H9 (cell line): ENCODE data around the gene TOMM5. TPM values are rescaled to one million over a fixed set of nuclear protein-coding genes. Genes with fewer than 3 reads are reported as not detected.

Experiments used
- DNase-seq: peaks from one replicate; pipeline ENCODE4 v3.0.0-alpha.2; 2017
- H2AFZ ChIP-seq: one replicate; pipeline ENCODE4 v1.6.1; 2013; ENCODE audit warnings: mild to moderate bottlenecking, low read length, control low read depth, moderate library complexity
- H2AK5ac ChIP-seq: 2 replicates; pipeline ENCODE4 v1.6.1; 2013; ENCODE audit warnings: low read length, control low read depth, mixed read lengths; ENCODE audit not compliant: insufficient read length
- H2BK120ac ChIP-seq: one replicate; pipeline ENCODE4 v1.6.1; 2013; ENCODE audit warnings: low read depth, mild to moderate bottlenecking, low read length, control low read depth, inconsistent platforms; ENCODE audit not compliant: poor library complexity, severe bottlenecking
- H2BK12ac ChIP-seq: 2 replicates; pipeline ENCODE4 v1.6.1; 2013; ENCODE audit warnings: low read length, control low read depth, mixed read lengths, low read depth; ENCODE audit not compliant: insufficient read length
- H2BK15ac ChIP-seq: 2 replicates; pipeline ENCODE4 v1.6.1; 2013; ENCODE audit warnings: low read depth, low read length, control low read depth
- H2BK20ac ChIP-seq: one replicate; pipeline ENCODE4 v1.6.1; 2013; ENCODE audit warnings: low read depth, mild to moderate bottlenecking, low read length, control low read depth, inconsistent platforms; ENCODE audit not compliant: poor library complexity, severe bottlenecking
- H2BK5ac ChIP-seq: 2 replicates; pipeline ENCODE4 v1.6.1; 2013; ENCODE audit warnings: low read length, control low read depth, mixed read lengths; ENCODE audit not compliant: insufficient read length
- H3K14ac ChIP-seq: 2 replicates; pipeline ENCODE4 v1.6.1; 2013; ENCODE audit warnings: low read length, control low read depth; ENCODE audit not compliant: insufficient read depth
- H3K18ac ChIP-seq: 2 replicates; pipeline ENCODE4 v1.6.1; 2013; ENCODE audit warnings: low read depth, mild to moderate bottlenecking, mixed read lengths, low read length, control low read depth; ENCODE audit not compliant: insufficient read length
- H3K23ac ChIP-seq: 2 replicates; pipeline ENCODE4 v1.6.1; 2013; ENCODE audit warnings: low read length, control low read depth, mixed read lengths, low read depth; ENCODE audit not compliant: insufficient read length
- H3K23me2 ChIP-seq: 2 replicates; pipeline ENCODE4 v1.6.1; 2013; ENCODE audit warnings: low read depth, mild to moderate bottlenecking, mixed read lengths, low read length, control low read depth; ENCODE audit not compliant: insufficient read length, poor library complexity, severe bottlenecking
- H3K27ac ChIP-seq: 2 replicates; pipeline ENCODE4 v1.5.1; 2013; ENCODE audit warnings: low read length, control low read depth, mixed read lengths, low read depth; ENCODE audit not compliant: insufficient read length
- H3K27me3 ChIP-seq: 2 replicates; pipeline ENCODE4 v1.6.1; 2013; ENCODE audit warnings: low read length, control low read depth, inconsistent platforms; ENCODE audit not compliant: insufficient read depth
- H3K4ac ChIP-seq: 2 replicates; pipeline ENCODE4 v1.6.1; 2013; ENCODE audit warnings: low read depth, mild to moderate bottlenecking, control low read depth, inconsistent platforms, low read length, moderate library complexity
- H3K4me1 ChIP-seq: 2 replicates; pipeline ENCODE4 v1.6.1; 2013; ENCODE audit warnings: low read length, control low read depth, inconsistent platforms; ENCODE audit not compliant: insufficient read depth
- H3K4me2 ChIP-seq: 2 replicates; pipeline ENCODE4 v1.6.1; 2013; ENCODE audit warnings: low read length, control low read depth, mixed read lengths; ENCODE audit not compliant: insufficient read length, insufficient read depth
- H3K56ac ChIP-seq: 2 replicates; pipeline ENCODE4 v1.6.1; 2013; ENCODE audit warnings: low read depth, mild to moderate bottlenecking, mixed read lengths, low read length, control low read depth; ENCODE audit not compliant: insufficient read length
- H3K79me1 ChIP-seq: 2 replicates; pipeline ENCODE4 v1.6.1; 2013; ENCODE audit warnings: low read depth, mild to moderate bottlenecking, moderate library complexity, low read length, control low read depth, inconsistent platforms; ENCODE audit not compliant: insufficient read depth, poor library complexity, severe bottlenecking
- H3K79me2 ChIP-seq: 2 replicates; pipeline ENCODE4 v1.6.1; 2013; ENCODE audit warnings: low read length, control low read depth, inconsistent platforms; ENCODE audit not compliant: insufficient read depth
- H3K9ac ChIP-seq: 2 replicates; pipeline ENCODE4 v1.6.1; 2013; ENCODE audit warnings: low read length, control low read depth, mixed read lengths; ENCODE audit not compliant: insufficient read length; ENCODE audit errors: extremely low read depth
- H3K9me3 ChIP-seq: one replicate; pipeline ENCODE4 v1.6.1; 2013; ENCODE audit warnings: low read depth, low read length, inconsistent platforms; ENCODE audit not compliant: control insufficient read depth
- H3T11ph ChIP-seq: one replicate; pipeline ENCODE4 v1.6.1; 2013; ENCODE audit warnings: mild to moderate bottlenecking, low read length, control low read depth, inconsistent platforms
- H4K20me1 ChIP-seq: one replicate; pipeline ENCODE4 v1.6.1; 2013; ENCODE audit not compliant: control insufficient read depth, insufficient read length, insufficient read depth
- H4K5ac ChIP-seq: 2 replicates; pipeline ENCODE4 v1.6.1; 2013; ENCODE audit warnings: low read depth, mild to moderate bottlenecking, mixed read lengths, low read length, control low read depth; ENCODE audit not compliant: insufficient read length
- H4K8ac ChIP-seq: replicated peaks from 2 replicates; pipeline ENCODE4 v1.6.1; 2013; ENCODE audit warnings: low read length, control low read depth, mixed read lengths, low read depth; ENCODE audit not compliant: insufficient read length
- H4K91ac ChIP-seq: 2 replicates; pipeline ENCODE4 v1.6.1; 2013; ENCODE audit warnings: low read depth, mild to moderate bottlenecking, moderate library complexity, mixed read lengths, low read length, control low read depth; ENCODE audit not compliant: insufficient read length
- H3K27ac Mint-ChIP-seq, 3 experiments: 2 replicates in 2 of 3; 3 replicates in 1 of 3; pipeline ENCODE4 v1.8.0; 2020 to 2021; ENCODE audit warnings: mixed read lengths in 3 of 3, mild to moderate bottlenecking in 1 of 3, moderate library complexity in 1 of 3
- H3K27me3 Mint-ChIP-seq: 2 replicates; pipeline ENCODE4 v1.8.0; 2021; ENCODE audit warnings: low read depth, mild to moderate bottlenecking, moderate library complexity, mixed read lengths
- H3K36me3 Mint-ChIP-seq, 3 experiments: 2 replicates in 2 of 3; 3 replicates in 1 of 3; pipeline ENCODE4 v1.8.0; 2020 to 2021; ENCODE audit warnings: low read depth in 3 of 3, mixed read lengths in 3 of 3; ENCODE audit not compliant: insufficient read depth in 1 of 3
- H3K4me1 Mint-ChIP-seq, 2 experiments: 2 replicates each; pipeline ENCODE4 v1.8.0; 2020; ENCODE audit warnings: mixed read lengths in 2 of 2
- H3K4me3 Mint-ChIP-seq, 2 experiments: 2 replicates in 1 of 2; 3 replicates in 1 of 2; pipeline ENCODE4 v1.8.0; 2020 to 2021; ENCODE audit warnings: mild to moderate bottlenecking in 2 of 2, mixed read lengths in 2 of 2, moderate library complexity in 1 of 2
- H3K9me3 Mint-ChIP-seq, 2 experiments: 2 replicates in 1 of 2; 3 replicates in 1 of 2; pipeline ENCODE4 v1.8.0; 2020; ENCODE audit warnings: mild to moderate bottlenecking in 2 of 2, mixed read lengths in 2 of 2, moderate library complexity in 1 of 2
- WGBS: extraction: QIAGEN DNeasy Blood & Tissue Kit; methylation state at CpG from one replicate; pipeline ENCODE4 v1.1.7; 2013; ENCODE audit warnings: missing lambda C conversion rate, low lambda C conversion rate, mixed read lengths; ENCODE audit not compliant: insufficient read length; ENCODE audit errors: extremely low coverage; 5-methylcytosine and 5-hydroxymethylcytosine counted together
- total RNA-seq: library from RNA; stranded (reverse); gene quantifications from 2 replicates; pipeline ENCODE4 v1.2.1, GENCODE V29; 2021
- TF ChIP-seq, protein P1 (sequence below): fragments of 200-600 bp; sonication (generic); conservative IDR thresholded peaks from 3 replicates; pipeline ENCODE4 v1.8.0; 2021; ENCODE audit warnings: antibody characterized with exemption, mild to moderate bottlenecking

TOMM5 gene
- total RNA-seq, 1 experiment from 2014 or later: 124 TPM

DNA sequence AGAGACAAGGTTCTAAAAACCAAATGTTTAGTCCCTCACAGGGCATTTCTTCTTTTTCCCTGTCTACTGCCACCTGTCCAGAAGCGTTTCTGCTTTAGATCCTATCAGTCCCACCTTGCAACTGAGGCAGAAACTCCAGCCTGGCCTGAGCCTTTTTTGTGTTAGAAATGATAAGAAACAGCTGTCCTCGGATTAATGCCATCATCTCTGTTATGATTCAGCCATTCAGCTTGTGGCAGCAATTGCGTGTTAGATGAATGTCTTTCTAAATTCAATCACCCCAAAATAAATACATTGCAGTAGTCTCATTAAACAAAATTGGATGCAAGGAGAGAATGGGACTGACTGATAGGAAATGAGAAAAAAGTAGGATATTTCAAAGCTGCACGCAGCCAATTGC, 30.1 kb upstream of the TOMM5 start:
- no peaks in the 10 kb centered on the region for H3K9me3 Mint-ChIP-seq
- Histone ChIP-seq H3K9ac (no peak overlapping the region), H4K5ac (no peak overlapping the region), H3K79me1 (no peaks in the 10 kb centered on the region), H3K27ac (no peak overlapping the region), H3K23me2 (no peaks in the 10 kb centered on the region), H3K79me2 (no peaks in the 10 kb centered on the region), H3K9me3 (no peaks in the 10 kb centered on the region), H3K14ac (no peak overlapping the region), H3K18ac (no peak overlapping the region), H2BK5ac (no peak overlapping the region), H3K4me2 (no peak overlapping the region), H3K4ac (no peak overlapping the region), H4K91ac (no peak overlapping the region), H2AFZ (no peak overlapping the region), H2BK20ac (no peak overlapping the region), H3K23ac (no peak overlapping the region), H3K56ac (no peak overlapping the region), H3K27me3 (no peaks in the 10 kb centered on the region), H3T11ph (no peak overlapping the region), H2BK12ac (no peak overlapping the region), H2BK120ac (no peak overlapping the region), H4K20me1 (no peaks in the 10 kb centered on the region), H4K8ac (no peak overlapping the region), H2AK5ac (no peak overlapping the region), H2BK15ac (no peak overlapping the region), H3K4me1 (peaks cover 8% of the 10 kb centered on the region; the same call in 1 of the 2 replicates)
- DNase-seq: no peak
- H3K4me1 Mint-ChIP-seq: peaks cover 28 to 32% of the 10 kb centered on the region in 2 experiments
- no peak overlapping the region for H3K4me3 Mint-ChIP-seq
- no peaks in the 10 kb centered on the region; the same call in 1 of the 2 replicates for H3K27me3 Mint-ChIP-seq
- TF ChIP-seq, protein P1, sequence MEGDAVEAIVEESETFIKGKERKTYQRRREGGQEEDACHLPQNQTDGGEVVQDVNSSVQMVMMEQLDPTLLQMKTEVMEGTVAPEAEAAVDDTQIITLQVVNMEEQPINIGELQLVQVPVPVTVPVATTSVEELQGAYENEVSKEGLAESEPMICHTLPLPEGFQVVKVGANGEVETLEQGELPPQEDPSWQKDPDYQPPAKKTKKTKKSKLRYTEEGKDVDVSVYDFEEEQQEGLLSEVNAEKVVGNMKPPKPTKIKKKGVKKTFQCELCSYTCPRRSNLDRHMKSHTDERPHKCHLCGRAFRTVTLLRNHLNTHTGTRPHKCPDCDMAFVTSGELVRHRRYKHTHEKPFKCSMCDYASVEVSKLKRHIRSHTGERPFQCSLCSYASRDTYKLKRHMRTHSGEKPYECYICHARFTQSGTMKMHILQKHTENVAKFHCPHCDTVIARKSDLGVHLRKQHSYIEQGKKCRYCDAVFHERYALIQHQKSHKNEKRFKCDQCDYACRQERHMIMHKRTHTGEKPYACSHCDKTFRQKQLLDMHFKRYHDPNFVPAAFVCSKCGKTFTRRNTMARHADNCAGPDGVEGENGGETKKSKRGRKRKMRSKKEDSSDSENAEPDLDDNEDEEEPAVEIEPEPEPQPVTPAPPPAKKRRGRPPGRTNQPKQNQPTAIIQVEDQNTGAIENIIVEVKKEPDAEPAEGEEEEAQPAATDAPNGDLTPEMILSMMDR: no peak
- H3K27ac Mint-ChIP-seq: no peak overlapping the region
- no CpG with 5 or more reads among the region's 4 CpGs for WGBS
- H3K36me3 Mint-ChIP-seq: no peaks in the 10 kb centered on the region
